ENCODE data around the gene GCNT2.
"Not testable (repeated sequence)": the region's sequence is repeated elsewhere in the genome, so short reads cannot be mapped to it uniquely, and the experiment has no call there.

GCNT2 gene

GRCh38 chr6:10491463-10491862, 29.7 kb upstream of the GCNT2 start:
- DNase-seq, result no peak
- Histone ChIP-seq H3K27me3 (ENCODE audit: insufficient read depth, low read depth, severe bottlenecking) (no peaks in the 10 kb centered on the region), H3K9me3 (ENCODE audit: severe bottlenecking) (peaks cover 13% of the 10 kb centered on the region), H3K27ac (no peak overlapping the region), H3K36me3 (no peaks in the 10 kb centered on the region), H3K4me3 (ENCODE audit: low read depth, low read length) (no peak overlapping the region)
- no peak for TF ChIP-seq CTCF (IDR thresholded peaks at IDR 0.05; ENCODE audit: low read depth, low read length)

GRCh38 chr6:10491905-10492304, 29.2 kb upstream of the GCNT2 start:
- DNase-seq; H3K27ac ChIP-seq; H3K27me3 ChIP-seq (ENCODE audit: insufficient read depth, low read depth, severe bottlenecking); H3K4me3 ChIP-seq (ENCODE audit: low read depth, low read length); H3K36me3 ChIP-seq: not testable (repeated sequence)
- H3K9me3 ChIP-seq (ENCODE audit: severe bottlenecking), result peaks cover 13% of the 10 kb centered on the region

GRCh38 chr6:10495029-10495428, 26.1 kb upstream of the GCNT2 start:
- Histone ChIP-seq H3K27ac (no peak overlapping the region), H3K27me3 (ENCODE audit: insufficient read depth, low read depth, severe bottlenecking) (no peaks in the 10 kb centered on the region), H3K4me3 (ENCODE audit: low read depth, low read length) (no peak overlapping the region), H3K9me3 (ENCODE audit: severe bottlenecking) (peaks cover 7% of the 10 kb centered on the region), H3K36me3 (no peaks in the 10 kb centered on the region)
- no peak for DNase-seq
- TF ChIP-seq CTCF (IDR thresholded peaks at IDR 0.05; ENCODE audit: low read depth, low read length), result no peak

- no peak for DNase-seq
- H3K27ac ChIP-seq, result no peak overlapping the region
- TF ChIP-seq CTCF (IDR thresholded peaks at IDR 0.05; ENCODE audit: low read depth, low read length), result no peak
Observed at GRCh38 chr6:10505529-10505928, 15.6 kb upstream of the GCNT2 start.

GRCh38 chr6:10507298-10507697, 13.9 kb upstream of the GCNT2 start:
- Histone ChIP-seq H3K4me3 (ENCODE audit: low read depth, low read length) (no peak overlapping the region), H3K36me3 (no peaks in the 10 kb centered on the region), H3K9me3 (ENCODE audit: severe bottlenecking) (no peaks in the 10 kb centered on the region), H3K27ac (no peak overlapping the region), H3K27me3 (ENCODE audit: insufficient read depth, low read depth, severe bottlenecking) (no peaks in the 10 kb centered on the region)
- DNase-seq, result no peak
- no peak for TF ChIP-seq CTCF (IDR thresholded peaks at IDR 0.05; ENCODE audit: low read depth, low read length)

More at GRCh38 chr6:10505529-10505928, 15.6 kb upstream of the GCNT2 start:
- Histone ChIP-seq H3K4me3 (ENCODE audit: low read depth, low read length) (no peak overlapping the region), H3K27me3 (ENCODE audit: insufficient read depth, low read depth, severe bottlenecking) (no peaks in the 10 kb centered on the region), H3K9me3 (ENCODE audit: severe bottlenecking) (no peaks in the 10 kb centered on the region), H3K36me3 (no peaks in the 10 kb centered on the region)

- no peaks in the 10 kb centered on the region for H3K9me3 ChIP-seq (ENCODE audit: severe bottlenecking)
- H3K36me3 ChIP-seq, result no peaks in the 10 kb centered on the region
- no peak for DNase-seq
- TF ChIP-seq CTCF (IDR thresholded peaks at IDR 0.05; ENCODE audit: low read depth, low read length), result no peak
- no peak overlapping the region for H3K27ac ChIP-seq
- H3K27me3 ChIP-seq (ENCODE audit: insufficient read depth, low read depth, severe bottlenecking), result no peaks in the 10 kb centered on the region
- no peak overlapping the region for H3K4me3 ChIP-seq (ENCODE audit: low read depth, low read length)
Observed at GRCh38 chr6:10507715-10508114, 13.4 kb upstream of the GCNT2 start.

Measured in WERI-Rb-1 (cell line).